GM20431 (cell line): ENCODE results near the gene RITA1.

Source experiments
- in situ Hi-C: fragments of 300-500 bp; cut with MseI, MboI; formaldehyde crosslinking; loops from one replicate; pipeline ENCODE4 v1.15.0; 2020; ENCODE audit warnings: low sequenced_read_pairs; ENCODE audit not compliant: unreplicated experiment

Gene RITA1

DNA sequence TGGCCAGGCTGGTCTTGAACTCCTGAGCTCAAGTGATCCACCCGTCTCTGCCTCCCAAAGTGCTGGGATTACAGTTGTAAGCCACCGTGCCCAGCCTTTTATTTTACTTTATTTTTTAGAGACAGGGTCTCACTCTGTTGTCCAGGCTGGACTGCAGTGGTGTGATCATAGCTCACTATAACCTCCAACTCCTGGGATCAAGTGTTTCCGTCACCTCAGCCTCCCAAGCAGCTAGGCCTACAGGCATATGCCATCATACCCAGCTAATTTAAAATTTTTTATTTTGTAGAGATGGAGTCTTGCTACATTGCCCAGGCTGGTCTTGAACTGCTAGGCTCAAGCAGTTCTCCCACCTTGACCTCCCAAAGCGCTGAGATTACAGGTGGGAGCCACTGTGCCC lies 39.4 kb downstream of the RITA1 start:
- in situ Hi-C loops, result no loop called here

DNA sequence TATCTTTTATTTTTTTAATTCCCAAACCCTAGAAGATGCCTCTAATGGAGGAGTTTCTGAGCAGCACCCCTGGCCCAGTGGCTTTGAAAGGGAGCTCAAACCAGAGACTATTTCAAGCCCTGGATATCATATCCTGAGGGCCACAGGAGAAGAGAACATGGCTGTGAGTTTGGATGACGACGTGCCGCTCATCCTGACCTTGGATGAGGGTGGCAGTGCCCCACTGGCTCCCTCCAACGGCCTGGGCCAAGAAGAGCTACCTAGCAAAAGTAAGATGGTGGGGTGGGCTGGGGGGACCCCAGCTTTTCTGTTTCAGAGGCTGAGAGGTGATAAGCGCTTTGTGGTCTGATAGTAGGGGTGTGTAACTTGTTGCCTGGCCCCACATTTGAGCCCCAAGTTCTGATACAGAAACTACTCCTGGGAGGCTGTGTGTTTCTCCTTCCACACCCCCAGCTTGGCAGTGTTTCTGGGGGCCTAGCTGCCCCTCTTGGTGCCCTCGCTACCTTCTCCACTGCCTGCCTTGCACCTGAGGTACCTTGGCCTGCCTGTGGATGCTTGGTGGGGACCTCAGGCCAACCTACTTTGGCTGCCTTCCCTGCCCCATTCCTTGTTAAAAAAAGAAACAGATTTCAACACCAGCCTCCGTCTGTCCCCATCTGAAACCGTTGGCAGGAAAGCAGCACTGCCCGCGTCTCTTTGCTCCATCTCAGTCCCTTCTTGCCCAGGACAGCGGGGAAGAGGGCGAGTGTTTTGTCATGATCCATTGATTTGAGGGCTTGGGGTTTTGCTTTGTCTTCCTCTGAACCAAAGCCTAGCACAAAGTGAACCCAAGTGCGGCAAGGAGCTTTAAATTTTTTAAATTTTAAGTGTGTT lies 41.4 kb downstream of the RITA1 start:
- in situ Hi-C loops, result no loop called here

DNA sequence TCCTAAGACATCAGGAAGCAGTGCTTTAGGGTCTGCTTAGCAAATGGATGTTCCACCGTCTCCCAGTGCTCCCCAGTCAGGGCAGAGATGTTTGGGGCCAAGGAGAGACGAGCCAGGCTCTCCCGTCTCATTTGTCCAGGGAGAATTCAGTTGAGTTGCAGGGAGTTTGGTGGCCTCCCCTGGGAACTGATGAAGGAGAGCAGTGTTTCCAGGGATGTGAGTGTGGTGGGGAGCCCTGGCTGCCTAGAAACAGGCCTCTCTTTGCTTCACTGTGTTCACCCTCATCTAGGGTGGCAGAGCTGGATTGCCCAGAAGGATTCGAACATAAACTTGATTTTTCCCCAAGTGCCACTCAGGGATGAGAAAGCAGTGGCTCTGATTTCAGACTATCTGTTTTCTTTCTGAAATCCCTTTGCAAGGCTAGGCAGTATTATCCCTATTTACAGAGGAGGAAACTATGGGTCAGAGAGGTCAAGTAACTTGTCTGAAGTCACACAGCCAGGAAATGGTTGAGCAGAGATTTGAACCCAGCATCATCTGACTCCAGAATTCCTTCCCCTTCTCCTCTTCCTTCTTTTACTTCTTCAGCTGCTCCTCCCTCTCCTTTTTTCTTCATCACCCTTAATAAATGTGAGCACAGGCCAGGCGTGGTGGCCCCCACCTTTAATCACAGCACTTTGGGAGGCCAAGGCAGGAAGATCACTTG lies 42.3 kb downstream of the RITA1 start:
- in situ Hi-C loops, result no loop called here

DNA sequence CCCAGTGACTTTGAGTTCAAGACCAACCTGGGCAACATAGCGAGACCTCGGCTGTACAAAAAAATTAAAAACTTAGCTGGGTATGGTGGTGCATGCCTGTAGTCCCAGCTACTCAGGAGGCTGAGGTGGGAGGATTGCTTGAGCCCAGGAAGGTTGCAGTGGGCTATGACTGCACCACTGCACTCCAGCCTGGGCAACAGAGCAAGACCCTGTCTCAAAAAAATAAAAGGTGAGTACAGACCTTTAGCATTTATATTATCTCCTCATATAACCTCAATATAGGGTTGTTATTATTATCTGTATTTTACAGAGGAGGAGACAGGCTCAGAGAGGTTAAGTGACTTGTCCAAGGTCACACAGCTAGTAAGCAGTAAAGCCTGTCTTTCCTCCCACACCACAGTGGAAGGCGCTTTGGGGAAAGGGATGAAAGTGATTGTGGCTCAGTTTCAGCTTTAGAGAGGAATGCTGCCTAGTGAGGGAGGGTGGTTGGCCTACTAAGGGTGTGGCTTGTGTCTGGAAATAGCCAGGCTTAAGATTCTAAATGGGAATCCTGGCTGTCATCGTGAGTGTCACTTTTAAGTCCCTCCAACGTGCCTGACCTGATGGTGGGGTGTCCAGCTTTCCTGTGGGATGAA lies 43.0 kb downstream of the RITA1 start:
- in situ Hi-C loops, result no loop called here

DNA sequence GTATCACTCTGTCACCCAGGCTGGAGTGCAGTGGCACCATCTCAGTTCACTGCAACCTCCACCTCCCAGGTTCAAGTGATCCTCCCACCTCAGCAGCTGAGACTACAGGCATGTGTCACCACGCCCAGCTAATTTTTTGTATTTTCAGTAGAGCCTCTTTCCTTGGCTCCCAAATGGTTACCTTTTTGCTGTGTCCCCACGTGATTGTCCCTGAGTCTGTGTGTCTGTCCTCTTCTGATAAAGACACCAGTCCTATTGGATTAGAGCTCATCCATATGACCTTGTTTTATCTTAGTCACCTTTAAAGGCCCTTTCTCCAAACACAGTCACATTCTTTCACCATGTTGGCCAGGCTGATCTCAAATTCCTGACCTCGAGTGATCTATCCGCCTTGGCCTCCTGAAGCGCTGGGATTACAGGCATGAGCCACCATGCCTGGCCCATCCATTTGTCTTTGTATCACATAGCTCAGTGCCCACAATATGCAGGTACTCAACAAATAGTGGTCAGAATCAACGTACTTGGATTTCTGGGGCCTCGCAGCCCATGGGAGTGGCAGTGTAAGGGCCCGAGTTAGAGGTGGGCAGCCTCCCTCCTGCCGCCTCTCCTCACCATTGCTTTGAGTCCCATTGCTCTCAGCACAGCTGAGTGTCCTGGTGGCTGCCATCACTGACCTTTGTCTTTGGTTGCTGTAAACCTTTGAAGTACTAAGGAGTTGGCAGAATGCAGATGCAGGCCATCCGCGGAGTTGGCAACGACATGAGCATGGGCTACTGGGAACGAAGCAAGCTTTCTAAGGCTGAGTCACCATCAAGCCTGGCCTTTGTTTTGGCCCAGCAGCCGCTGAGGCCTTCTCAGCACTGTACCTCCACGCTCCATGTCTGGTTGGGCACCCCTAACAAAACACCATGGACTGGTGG lies 45.1 kb downstream of the RITA1 start:
- in situ Hi-C loops, result no loop called here

GRCh38 chr12:113231235-113232088 lies 45.9 kb downstream of the RITA1 start:
- in situ Hi-C loops, result no loop called here

DNA sequence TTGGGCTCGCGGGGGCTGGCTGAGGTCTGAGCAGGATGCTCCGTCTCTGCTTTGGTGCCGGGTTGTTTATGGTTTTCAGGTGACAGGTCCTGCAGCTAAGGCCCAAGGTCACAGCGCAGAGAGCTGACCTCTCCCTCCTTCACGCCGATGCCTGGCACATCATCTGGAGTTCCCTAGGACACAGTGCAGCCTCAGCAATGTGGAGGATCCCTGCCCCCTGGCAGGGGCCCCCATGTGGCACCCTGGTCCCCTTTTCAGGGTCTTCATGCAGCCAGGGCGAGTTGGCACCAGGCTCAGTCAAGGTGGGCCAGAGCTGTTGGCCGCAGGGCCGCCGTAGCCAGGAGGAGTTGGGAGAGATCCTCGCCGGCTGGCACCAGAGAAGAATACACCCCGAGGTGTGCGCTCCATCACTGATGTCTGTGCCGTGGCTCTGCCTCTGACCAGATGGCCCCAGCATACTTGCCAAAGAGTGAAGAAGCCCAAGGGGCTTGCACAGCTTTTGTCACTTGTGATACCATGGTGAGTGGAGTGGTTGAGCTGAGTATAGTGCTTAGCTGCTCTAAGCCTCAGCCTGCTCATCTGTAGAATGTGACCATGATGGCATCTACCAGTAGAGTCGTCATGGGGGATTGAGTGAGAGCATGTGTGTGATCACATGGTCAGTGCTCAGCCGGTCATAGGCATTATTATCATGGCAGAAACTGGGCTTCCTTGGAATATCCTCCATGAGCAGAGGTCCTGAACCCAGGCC lies 46.7 kb downstream of the RITA1 start:
- in situ Hi-C loops, result no loop called here

DNA sequence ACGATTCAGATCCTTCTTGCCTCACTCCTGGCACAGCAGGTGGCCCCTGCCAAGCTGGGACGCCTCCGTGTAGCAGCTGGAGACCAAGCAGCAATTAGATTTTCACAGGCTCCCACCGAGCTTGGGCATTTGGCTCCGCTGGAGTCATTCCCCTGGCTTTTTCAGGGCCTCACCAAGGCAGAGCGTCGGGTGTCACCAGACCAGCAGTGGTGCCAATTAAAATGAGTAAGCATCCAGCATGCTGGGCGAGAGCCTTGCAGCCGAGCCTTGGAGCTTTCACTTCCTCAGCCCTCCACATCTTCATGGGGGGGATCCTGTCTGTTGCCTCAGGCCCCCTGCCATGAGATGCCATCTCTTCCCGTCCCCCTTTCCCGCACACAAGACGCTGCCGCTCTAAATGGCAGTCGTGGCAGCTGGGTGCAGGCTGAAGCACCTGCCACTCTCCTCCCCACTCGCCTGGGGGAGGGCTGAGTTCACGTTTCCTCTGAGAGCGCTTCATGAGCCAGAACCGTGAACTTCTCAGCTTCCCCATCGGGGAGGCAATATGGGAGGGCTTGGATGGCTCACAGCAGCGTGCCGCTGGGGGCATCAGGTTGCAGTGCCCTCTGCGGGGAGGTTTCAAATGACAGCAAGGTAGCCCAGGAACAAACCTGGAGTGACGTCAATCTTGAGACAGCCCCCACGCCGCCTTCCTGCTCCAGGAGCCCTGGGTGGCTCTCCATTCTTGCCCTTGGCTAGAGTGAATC lies 47.5 kb downstream of the RITA1 start:
- in situ Hi-C loops, result no loop called here

GRCh38 chr12:113233967-113234366 lies 48.4 kb downstream of the RITA1 start:
- in situ Hi-C loops, result no loop called here

DNA sequence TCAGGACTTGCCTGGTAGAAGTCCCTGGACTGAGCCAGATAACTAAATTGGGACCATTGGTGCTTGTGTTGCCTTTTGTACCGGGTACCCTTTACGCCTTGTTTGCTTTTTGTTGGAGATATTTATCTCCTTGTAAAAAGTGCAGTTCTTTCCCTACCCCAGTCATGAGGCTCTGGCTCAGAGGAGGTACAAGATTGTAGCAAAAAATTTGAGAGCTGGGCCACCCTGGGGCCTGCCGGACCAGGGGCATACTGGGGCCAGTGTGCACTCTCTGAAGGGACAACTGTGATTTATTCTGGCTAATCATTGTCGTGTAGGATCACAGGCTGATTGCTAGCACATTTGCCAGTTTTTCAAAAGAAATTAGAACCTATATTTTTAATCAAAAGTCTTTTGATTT lies 49.0 kb downstream of the RITA1 start:
- in situ Hi-C loops, result no loop called here

DNA sequence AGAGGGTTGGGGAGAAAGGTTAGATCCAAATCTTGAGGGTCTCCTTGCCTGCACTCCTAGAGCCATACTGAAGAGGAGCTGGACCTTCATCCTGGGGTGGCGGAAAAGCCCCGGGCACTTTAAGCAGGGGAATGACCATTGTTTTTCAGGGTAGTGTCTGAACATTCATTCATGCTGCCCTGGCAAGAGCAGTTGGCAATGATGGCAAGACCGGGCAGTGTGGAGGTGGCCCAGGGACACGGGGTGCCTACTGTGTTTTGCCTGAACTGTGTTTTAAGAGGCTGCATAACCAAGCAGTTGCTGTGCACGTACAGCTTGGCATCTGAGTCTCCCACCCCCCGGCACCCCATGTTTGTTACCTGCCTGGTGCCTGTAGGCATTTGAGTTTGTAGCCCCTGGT lies 50.5 kb downstream of the RITA1 start:
- in situ Hi-C loops, result no loop called here

GRCh38 chr12:113236539-113237399 lies 51.2 kb downstream of the RITA1 start:
- in situ Hi-C loops, result no loop called here

DNA sequence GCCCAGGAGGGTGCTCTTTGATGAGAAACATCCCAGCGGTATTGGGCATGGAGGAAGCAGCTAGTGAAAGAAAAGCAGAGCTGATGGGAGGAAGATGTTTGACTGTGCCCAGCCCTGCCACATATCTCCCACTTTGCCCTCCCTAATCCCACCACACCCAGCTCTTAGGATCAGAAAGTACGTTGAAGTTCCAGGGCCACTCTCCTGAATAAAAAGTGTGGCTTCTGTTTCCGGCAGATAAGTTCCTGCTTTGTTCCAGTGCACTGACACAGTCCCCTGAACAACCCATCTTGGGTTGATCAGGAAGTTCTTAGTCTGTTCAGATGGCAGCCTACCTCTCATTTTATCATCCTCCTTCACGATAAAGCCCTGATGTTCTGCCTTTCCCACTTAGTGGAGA lies 52.2 kb downstream of the RITA1 start:
- in situ Hi-C loops, result no loop called here

DNA sequence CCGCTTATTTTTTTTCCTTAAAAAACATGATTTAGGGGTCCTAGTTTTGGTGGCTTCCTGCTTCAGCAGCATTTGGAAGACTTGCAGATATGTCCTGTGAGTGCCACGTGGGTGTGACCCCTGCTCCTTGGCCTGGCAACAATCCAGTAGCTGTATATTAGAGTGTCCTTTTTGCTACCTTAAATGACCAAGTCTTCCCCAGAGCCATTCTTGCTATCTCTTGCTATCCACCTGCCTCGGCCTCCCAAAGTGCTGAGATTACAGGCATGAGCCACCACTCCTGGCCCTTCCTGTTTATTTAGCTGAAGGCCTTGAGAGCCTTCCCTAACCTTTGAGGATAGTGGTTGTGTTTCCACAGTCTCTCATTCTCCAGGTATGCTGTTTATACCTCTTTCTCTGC lies 52.8 kb downstream of the RITA1 start:
- in situ Hi-C loops, result no loop called here

- in situ Hi-C loops, result no loop called here
Measured at GRCh38 chr12:113239288-113239771, 53.8 kb downstream of the RITA1 start.

- in situ Hi-C loops, result no loop called here
Measured at GRCh38 chr12:113239811-113240331, 54.4 kb downstream of the RITA1 start.

DNA sequence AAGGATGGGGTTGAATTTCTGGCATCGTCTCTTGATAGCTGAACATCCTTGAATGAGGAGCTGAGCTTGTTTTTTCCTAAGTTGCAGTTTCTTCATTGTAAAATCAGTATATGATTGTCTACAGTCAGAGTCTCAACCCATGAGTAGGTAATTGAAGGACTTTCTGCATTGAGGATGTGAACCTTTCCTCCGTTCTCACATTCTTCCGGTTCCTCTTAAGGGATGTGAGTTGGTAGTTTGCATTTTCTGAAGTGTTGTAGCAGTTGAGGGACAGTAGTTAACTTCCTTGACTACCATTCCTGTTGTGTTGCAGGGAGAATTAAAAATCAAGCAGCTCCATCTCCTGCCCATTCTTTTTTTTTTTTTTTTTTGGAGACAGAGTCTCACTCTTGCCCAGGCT lies 54.9 kb downstream of the RITA1 start:
- in situ Hi-C loops, result no loop called here
